Activated naive CD4-positive, alpha-beta T cell treated with anti-CD3 and anti-CD28 coated beads, Interleukin-2, amount 10 ng/mL, durations not matched to agents 7 days and 5 days (primary cell): ENCODE data around the gene ITPK1.

Experiments used
- CTCF ChIA-PET: fragments of 350-600 bp; sonication (Branson Sonifier 250); formaldehyde crosslinking; loops from one replicate; lab custom pipeline; 2021; ENCODE audit warnings: antibody characterized with exemption; lab: Charles Lee
- DNase-seq: peaks from one replicate; pipeline ENCODE4 v3.0.0-alpha.2; 2020
- H3K27ac Mint-ChIP-seq: one replicate; pipeline ENCODE4 v1.8.0; 2021; ENCODE audit warnings: mild to moderate bottlenecking, moderate library complexity, mixed read lengths
- H3K27me3 Mint-ChIP-seq: one replicate; pipeline ENCODE4 v1.8.0; 2021; ENCODE audit warnings: mild to moderate bottlenecking, mixed read lengths
- H3K36me3 Mint-ChIP-seq: one replicate; pipeline ENCODE4 v1.8.0; 2021; ENCODE audit warnings: mixed read lengths
- H3K4me1 Mint-ChIP-seq: one replicate; pipeline ENCODE4 v1.8.0; 2021; ENCODE audit warnings: mixed read lengths
- H3K4me3 Mint-ChIP-seq: one replicate; pipeline ENCODE4 v1.8.0; 2021; ENCODE audit warnings: mild to moderate bottlenecking, moderate library complexity, mixed read lengths
- H3K9me3 Mint-ChIP-seq: one replicate; pipeline ENCODE4 v1.8.0; 2021; ENCODE audit warnings: mixed read lengths

ITPK1 gene

GRCh38 chr14:92932448-92933395 lies 183.0 kb downstream of the ITPK1 start:
- CTCF ChIA-PET, result no interaction called here
- H3K9me3 Mint-ChIP-seq, result no peaks in the 10 kb centered on the region
- H3K27me3 Mint-ChIP-seq, result no peaks in the 10 kb centered on the region
- H3K36me3 Mint-ChIP-seq, result no peaks in the 10 kb centered on the region
- no peaks in the 10 kb centered on the region for H3K4me1 Mint-ChIP-seq
- no peak overlapping the region for H3K4me3 Mint-ChIP-seq
- H3K27ac Mint-ChIP-seq, result no peak overlapping the region
- no peak for DNase-seq

DNA sequence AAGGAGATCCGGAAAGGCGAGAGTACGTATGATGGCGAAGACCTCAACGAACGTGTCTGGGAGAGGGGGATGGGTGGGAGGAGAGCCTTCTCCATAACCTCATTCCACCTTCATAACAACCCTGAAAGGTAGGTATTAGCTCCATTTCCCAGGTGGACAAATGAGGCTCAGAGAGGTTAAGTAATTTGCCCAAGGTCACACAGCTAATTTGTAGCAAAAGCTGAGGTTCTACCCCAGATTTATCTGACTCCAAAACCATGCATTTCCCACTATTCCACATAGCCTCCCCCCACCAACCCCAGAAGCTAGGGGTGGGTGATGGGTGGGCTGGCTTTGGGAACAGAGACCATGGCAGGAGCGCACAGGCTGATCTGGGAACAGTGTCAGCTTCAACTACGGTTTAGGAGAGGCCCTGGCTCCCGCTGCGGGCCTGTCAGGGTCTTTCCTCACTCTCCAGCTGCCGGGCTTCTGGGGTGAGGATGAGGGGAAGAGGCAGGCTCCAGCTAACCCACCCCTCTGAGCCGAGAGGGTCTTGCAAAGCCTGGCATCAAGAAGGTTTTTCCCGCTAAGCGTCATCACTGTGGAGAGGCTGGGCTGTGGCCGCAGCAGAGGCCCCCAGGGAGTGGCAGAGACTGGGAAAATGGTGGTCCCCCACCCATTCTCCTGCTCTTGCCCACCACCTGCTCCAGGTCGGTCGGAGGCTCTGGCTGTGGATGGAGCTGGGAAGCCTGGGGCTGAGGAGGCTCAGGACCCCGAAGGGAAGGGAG lies 183.9 kb downstream of the ITPK1 start:
- CTCF ChIA-PET, result interaction anchor here (0.6 kb wide), 1 partner anchor 209 kb away, joined by 3 read pairs; no protein-coding TSS in a partner anchor
- Mint-ChIP-seq H3K4me3 (no peak overlapping the region), H3K36me3 (no peaks in the 10 kb centered on the region), H3K4me1 (no peaks in the 10 kb centered on the region), H3K27me3 (no peaks in the 10 kb centered on the region), H3K9me3 (no peaks in the 10 kb centered on the region), H3K27ac (no peak overlapping the region)
- no peak for DNase-seq

GRCh38 chr14:92930737-92931602 lies 184.8 kb downstream of the ITPK1 start:
- DNase-seq, result no peak
- Mint-ChIP-seq H3K27me3 (peaks cover 4% of the 10 kb centered on the region), H3K9me3 (no peaks in the 10 kb centered on the region), H3K27ac (no peak overlapping the region), H3K4me1 (no peaks in the 10 kb centered on the region), H3K36me3 (no peaks in the 10 kb centered on the region), H3K4me3 (no peak overlapping the region)
- CTCF ChIA-PET, result interaction anchor here (0.6 kb wide), 1 partner anchor 303 kb away, joined by 3 read pairs; no protein-coding TSS in a partner anchor

- DNase-seq, result no peak
- Mint-ChIP-seq H3K27me3 (peaks cover 8% of the 10 kb centered on the region), H3K9me3 (no peaks in the 10 kb centered on the region), H3K4me3 (no peak overlapping the region), H3K27ac (no peak overlapping the region), H3K36me3 (no peaks in the 10 kb centered on the region), H3K4me1 (no peaks in the 10 kb centered on the region)
- CTCF ChIA-PET, result interaction anchor here (0.8 kb wide), 1 partner anchor 11 kb away, joined by 3 read pairs; no protein-coding TSS in a partner anchor
These were observed 185.8 kb downstream of the ITPK1 start for GRCh38 chr14:92929689-92930608.

DNA sequence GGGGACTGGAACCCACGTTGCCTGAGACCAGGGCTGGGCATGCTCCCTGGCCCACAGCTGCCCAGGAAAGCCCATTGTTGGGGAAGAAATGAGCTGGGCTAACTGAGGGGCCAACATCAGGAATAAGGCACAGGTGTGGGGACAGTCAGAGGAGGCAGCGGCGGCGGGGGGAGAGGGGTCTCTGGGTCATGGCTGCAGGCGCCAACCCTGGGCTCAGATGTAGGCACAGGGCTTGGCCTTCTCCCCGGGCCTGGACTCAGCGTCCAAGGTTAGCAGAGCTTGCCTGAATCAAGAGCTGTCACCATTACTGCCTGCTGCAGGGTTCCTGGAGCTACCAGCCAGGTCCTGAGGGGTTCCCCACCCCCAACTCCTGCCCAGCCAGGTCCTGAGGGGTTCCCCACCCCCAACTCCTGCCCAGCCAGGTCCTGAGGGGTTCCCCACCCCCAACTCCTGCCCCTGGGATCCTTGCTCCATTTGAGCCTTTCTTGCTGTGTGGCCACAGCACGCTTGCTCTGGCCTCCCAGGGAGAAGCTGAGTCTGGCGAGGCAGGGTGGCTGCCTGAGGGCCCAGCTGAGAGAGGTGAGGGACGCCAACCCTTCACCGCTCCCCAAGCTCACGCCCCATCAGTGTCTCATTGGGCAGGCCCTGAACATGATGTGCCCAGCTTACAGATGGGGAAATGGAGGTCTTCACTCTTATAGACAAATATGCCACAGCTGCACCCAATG lies 186.6 kb downstream of the ITPK1 start:
- CTCF ChIA-PET, result interaction anchor here (0.8 kb wide), 1 partner anchor 10 kb away, joined by 3 read pairs; no protein-coding TSS in a partner anchor
- no peak for DNase-seq
- no peak overlapping the region for H3K27ac Mint-ChIP-seq

GRCh38 chr14:92928258-92928629 lies 187.5 kb downstream of the ITPK1 start:
- CTCF ChIA-PET, result no interaction called here
- Mint-ChIP-seq H3K4me1 (no peaks in the 10 kb centered on the region), H3K36me3 (no peaks in the 10 kb centered on the region), H3K4me3 (no peak overlapping the region), H3K9me3 (no peaks in the 10 kb centered on the region), H3K27ac (no peak overlapping the region), H3K27me3 (peaks cover 25% of the 10 kb centered on the region)
- no peak for DNase-seq

More for the DNA sequence above, 186.6 kb downstream of the ITPK1 start:
- Mint-ChIP-seq H3K27me3 (peaks cover 16% of the 10 kb centered on the region), H3K4me3 (no peak overlapping the region), H3K9me3 (no peaks in the 10 kb centered on the region), H3K36me3 (no peaks in the 10 kb centered on the region), H3K4me1 (no peaks in the 10 kb centered on the region)

GRCh38 chr14:92927349-92928257 lies 188.1 kb downstream of the ITPK1 start:
- Mint-ChIP-seq H3K4me3 (no peak overlapping the region), H3K27ac (no peak overlapping the region), H3K27me3 (peaks cover 29% of the 10 kb centered on the region), H3K36me3 (no peaks in the 10 kb centered on the region), H3K4me1 (peaks cover 1% of the 10 kb centered on the region), H3K9me3 (no peaks in the 10 kb centered on the region)
- no peak for DNase-seq
- CTCF ChIA-PET, result no interaction called here

- Mint-ChIP-seq H3K9me3 (no peaks in the 10 kb centered on the region), H3K36me3 (no peaks in the 10 kb centered on the region), H3K27me3 (peaks cover 36% of the 10 kb centered on the region), H3K4me1 (peaks cover 5% of the 10 kb centered on the region), H3K27ac (no peak overlapping the region), H3K4me3 (no peak overlapping the region)
- DNase-seq, result no peak
- CTCF ChIA-PET, result no interaction called here
These were observed 188.8 kb downstream of the ITPK1 start for GRCh38 chr14:92926931-92927330.

DNA sequence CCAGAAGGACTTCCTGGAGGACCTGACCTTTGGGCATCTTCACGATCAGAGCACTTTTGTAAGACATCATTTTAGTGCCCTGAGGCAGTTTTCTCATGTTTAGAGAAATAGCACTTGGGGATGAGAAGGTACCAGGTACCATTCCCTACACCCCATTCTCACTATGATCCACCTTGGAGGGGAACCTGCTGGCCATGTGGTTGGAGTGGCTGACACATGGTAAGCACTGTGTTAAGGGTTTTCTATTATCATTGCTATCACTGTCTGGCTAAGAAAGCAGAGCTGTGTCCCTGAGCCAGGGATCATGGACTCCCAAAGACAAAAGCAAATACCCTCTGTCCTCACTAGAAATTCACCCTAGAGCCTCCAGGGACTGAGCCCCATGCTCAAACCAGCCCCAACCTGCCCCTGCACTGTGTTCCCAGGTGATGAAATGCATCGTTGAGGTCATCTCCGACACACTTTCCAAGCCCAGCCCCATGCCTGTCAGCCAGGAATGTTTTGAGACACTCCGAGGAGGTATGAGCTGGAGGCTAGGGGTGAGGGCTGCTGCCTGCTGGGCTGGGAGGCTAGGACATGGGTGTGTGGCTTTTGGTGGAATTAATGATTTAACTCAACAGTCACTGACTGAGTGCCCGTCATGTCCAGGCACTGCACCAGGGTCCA lies 189.4 kb downstream of the ITPK1 start:
- CTCF ChIA-PET, result no interaction called here

GRCh38 chr14:92925446-92925845 lies 190.3 kb downstream of the ITPK1 start:
- no peak for DNase-seq
- H3K4me1 Mint-ChIP-seq, result peaks cover 5% of the 10 kb centered on the region
- CTCF ChIA-PET, result no interaction called here
- H3K27me3 Mint-ChIP-seq, result peaks cover 39% of the 10 kb centered on the region
- no peaks in the 10 kb centered on the region for H3K9me3 Mint-ChIP-seq
- H3K27ac Mint-ChIP-seq, result no peak overlapping the region
- H3K4me3 Mint-ChIP-seq, result no peak overlapping the region
- H3K36me3 Mint-ChIP-seq, result no peaks in the 10 kb centered on the region

More for the DNA sequence above, 189.4 kb downstream of the ITPK1 start:
- Mint-ChIP-seq H3K4me3 (no peak overlapping the region), H3K27ac (no peak overlapping the region), H3K27me3 (peaks cover 39% of the 10 kb centered on the region), H3K4me1 (peaks cover 5% of the 10 kb centered on the region), H3K36me3 (no peaks in the 10 kb centered on the region), H3K9me3 (no peaks in the 10 kb centered on the region)
- no peak for DNase-seq

DNA sequence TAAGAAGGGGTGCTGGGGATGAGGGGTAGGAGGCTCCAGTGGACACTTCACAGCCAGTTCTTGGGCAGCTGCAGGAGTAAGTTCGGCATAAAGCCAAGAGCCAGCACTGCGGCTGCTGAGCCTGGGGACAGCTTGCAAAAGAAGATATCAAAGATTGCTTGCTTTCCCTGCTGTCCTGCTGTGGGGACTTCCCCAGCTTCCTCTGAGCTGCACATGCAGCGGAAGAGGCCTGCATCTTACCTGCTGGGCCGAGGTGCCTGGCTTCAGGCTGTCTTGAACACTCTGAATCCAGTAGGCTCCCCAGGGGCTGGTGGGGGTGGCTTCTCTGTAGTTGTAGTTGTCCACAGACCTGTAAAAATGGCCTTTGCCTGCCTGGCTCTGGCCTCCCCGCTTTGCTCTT lies 191.5 kb downstream of the ITPK1 start:
- Mint-ChIP-seq H3K4me3 (no peak overlapping the region), H3K9me3 (no peaks in the 10 kb centered on the region), H3K27me3 (peaks cover 39% of the 10 kb centered on the region), H3K4me1 (peaks cover 5% of the 10 kb centered on the region), H3K27ac (no peak overlapping the region), H3K36me3 (no peaks in the 10 kb centered on the region)
- CTCF ChIA-PET, result no interaction called here
- DNase-seq, result no peak
